GM23248 (cell line): Measurements from ENCODE around the gene FGF4. TPM values are rescaled to one million over a fixed set of nuclear protein-coding genes. Genes with fewer than 3 reads are reported as not detected.

ENCODE experiments used
- DNase-seq: peaks from one replicate; pipeline ENCODE4 v3.0.0-alpha.2; 2015
- H2AFZ ChIP-seq: fragments of 200-600 bp; sonication (generic); 2 replicates; pipeline ENCODE4 v1.6.1; 2016; ENCODE audit warnings: antibody characterized with exemption
- H3F3A ChIP-seq: fragments of 200-600 bp; sonication (generic); 2 replicates; pipeline ENCODE4 v1.6.1; 2016; ENCODE audit warnings: mild to moderate bottlenecking, antibody characterized with exemption, mixed run types; ENCODE audit not compliant: insufficient read depth
- H3K27ac ChIP-seq: fragments of 200-600 bp; sonication (generic); 2 replicates; pipeline ENCODE4 v1.5.1; 2016; ENCODE audit warnings: mild to moderate bottlenecking
- H3K27me3 ChIP-seq: fragments of 200-600 bp; sonication (generic); replicated peaks from 2 replicates; pipeline ENCODE4 v1.6.1; 2016; ENCODE audit warnings: mild to moderate bottlenecking; ENCODE audit not compliant: insufficient read depth
- H3K36me3 ChIP-seq: fragments of 200-600 bp; sonication (generic); 2 replicates; pipeline ENCODE4 v1.6.1; 2016; ENCODE audit warnings: low read depth, mild to moderate bottlenecking
- H3K4me1 ChIP-seq: fragments of 200-600 bp; sonication (generic); 2 replicates; pipeline ENCODE4 v1.6.1; 2016; ENCODE audit warnings: mild to moderate bottlenecking; ENCODE audit not compliant: insufficient read depth
- H3K4me2 ChIP-seq: fragments of 200-600 bp; sonication (generic); one replicate; pipeline ENCODE4 v1.6.1; 2016; ENCODE audit warnings: mild to moderate bottlenecking; ENCODE audit not compliant: unreplicated experiment
- H3K4me3 ChIP-seq: fragments of 200-600 bp; sonication (generic); 2 replicates; pipeline ENCODE4 v1.5.1; 2016; ENCODE audit warnings: mild to moderate bottlenecking
- H3K79me2 ChIP-seq: fragments of 200-600 bp; sonication (generic); 2 replicates; pipeline ENCODE4 v1.6.1; 2016; ENCODE audit warnings: mild to moderate bottlenecking; ENCODE audit not compliant: insufficient read depth
- H3K9ac ChIP-seq: fragments of 200-600 bp; sonication (generic); 2 replicates; pipeline ENCODE4 v1.6.1; 2016; ENCODE audit warnings: mild to moderate bottlenecking
- H3K9me2 ChIP-seq: fragments of 200-600 bp; sonication (generic); 2 replicates; pipeline ENCODE4 v1.6.1; 2016; ENCODE audit warnings: mixed run types, mild to moderate bottlenecking, moderate library complexity; ENCODE audit not compliant: insufficient read depth
- H3K9me3 ChIP-seq: fragments of 200-600 bp; sonication (generic); one replicate; pipeline ENCODE4 v1.6.1; 2017; ENCODE audit warnings: low read depth
- H4K20me1 ChIP-seq: fragments of 200-600 bp; sonication (generic); 2 replicates; pipeline ENCODE4 v1.6.0; 2016; ENCODE audit not compliant: insufficient read depth
- EZH2 ChIP-seq: fragments of 200-600 bp; sonication (generic); IDR thresholded peaks from 2 replicates; pipeline ENCODE4 v1.6.1; 2018; ENCODE audit warnings: antibody characterized with exemption, mild to moderate bottlenecking; ENCODE audit not compliant: insufficient read depth, poor library complexity, severe bottlenecking
- EZH2phosphoT487 ChIP-seq: fragments of 200-600 bp; sonication (generic); IDR thresholded peaks from 2 replicates; pipeline ENCODE4 v1.6.1; 2018; ENCODE audit warnings: antibody characterized with exemption, moderate library complexity, mild to moderate bottlenecking, low read depth; ENCODE audit not compliant: insufficient read depth
- WGBS, 2 experiments: methylation state at CpG; one replicate each; pipeline ENCODE4 v1.1.6; 2015 to 2017; ENCODE audit warnings: low lambda C conversion rate in 2 of 2, low coverage in 1 of 2; ENCODE audit errors: missing lambda C conversion rate in 2 of 2; 5-methylcytosine and 5-hydroxymethylcytosine counted together
- in situ Hi-C: fragments of 300-500 bp; cut with MboI; formaldehyde crosslinking; loops from 2 replicates; pipeline ENCODE4 v1.15.0; 2020
- polyA plus RNA-seq: library from polyadenylated mRNA; unstranded; fragments of >200 nt; fragmentation: Nextera tagmentation; extraction: Ambion mirVana; gene quantifications from 2 replicates; pipeline ENCODE4 v1.2.1, GENCODE V29; 2016
- total RNA-seq: library from RNA; depleted of rRNA; stranded (reverse); fragments of >200 nt; shearing (Covaris generic); gene quantifications from 2 replicates; pipeline ENCODE4 v1.2.3, GENCODE V29; 2014

FGF4 gene
- total and polyA plus RNA-seq, 2 experiments from 2014 or later = not detected

DNA sequence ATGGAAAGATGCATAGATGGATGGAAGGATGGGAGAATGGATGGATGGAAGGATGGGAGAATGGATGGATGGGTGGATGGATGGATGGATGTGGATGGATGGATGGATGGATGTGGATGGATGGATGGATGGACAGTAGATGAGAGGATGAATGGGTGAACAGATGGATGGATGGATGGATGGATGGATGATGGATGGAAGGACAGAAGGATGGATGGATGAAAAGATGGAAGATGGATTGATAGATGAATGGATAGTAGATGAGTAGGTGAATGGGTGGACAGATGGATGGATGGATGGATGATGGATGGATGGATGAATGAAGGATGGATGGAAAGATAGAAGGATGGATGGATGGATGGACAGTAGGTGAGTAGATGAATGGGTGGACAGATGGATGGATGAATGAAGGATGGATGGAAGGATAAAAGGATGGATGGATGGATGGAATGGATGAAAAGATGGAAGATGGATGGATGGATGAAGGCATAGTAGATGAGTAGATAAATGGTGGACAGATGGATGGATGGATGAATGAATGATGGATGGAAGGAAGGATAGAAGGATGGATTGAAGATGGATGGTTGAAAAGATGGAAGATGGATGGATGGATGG, 28.6 kb upstream of the FGF4 start:
- H3K79me2 ChIP-seq = no peaks in the 10 kb centered on the region
- no peak for DNase-seq
- H3K9ac ChIP-seq = no peak overlapping the region
- H3K36me3 ChIP-seq = no peaks in the 10 kb centered on the region
- H4K20me1 ChIP-seq = no peaks in the 10 kb centered on the region
- no peaks in the 10 kb centered on the region for H3F3A ChIP-seq
- H3K27ac ChIP-seq = no peak overlapping the region
- no peak overlapping the region for H3K4me3 ChIP-seq
- no peak overlapping the region for H2AFZ ChIP-seq
- TF ChIP-seq EZH2 = no peak
- TF ChIP-seq EZH2phosphoT487 = no peak
- no peak overlapping the region for H3K4me2 ChIP-seq
- peaks cover 17% of the 10 kb centered on the region; the same call in 1 of the 2 replicates for H3K27me3 ChIP-seq
- H3K9me2 ChIP-seq = no peaks in the 10 kb centered on the region
- in situ Hi-C loops = no loop called here
- no peaks in the 10 kb centered on the region for H3K4me1 ChIP-seq
- no peaks in the 10 kb centered on the region for H3K9me3 ChIP-seq

DNA sequence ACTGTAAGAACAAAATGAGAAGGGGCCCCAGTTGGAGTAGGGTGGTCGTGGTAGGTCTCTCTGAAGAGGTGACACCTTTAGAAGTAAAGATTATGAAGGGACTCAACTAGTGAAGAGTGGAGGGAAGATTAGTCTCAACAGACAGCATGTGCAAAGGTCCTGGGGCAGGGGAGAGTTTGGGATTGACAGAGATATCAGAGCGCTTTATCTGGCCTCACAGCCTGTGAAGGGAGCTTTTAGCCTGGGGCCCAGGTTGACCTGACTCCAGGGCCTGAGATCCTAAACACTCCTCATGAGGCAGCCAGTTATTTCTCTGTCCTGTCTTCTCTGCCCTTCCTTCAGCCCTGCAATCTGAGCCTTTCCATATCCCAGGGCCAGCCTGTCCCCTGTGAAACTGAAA, 27.9 kb upstream of the FGF4 start:
- DNase-seq = no peak
- Histone ChIP-seq H3K4me3 (no peak overlapping the region), H3F3A (no peaks in the 10 kb centered on the region), H2AFZ (no peak overlapping the region), H3K27me3 (0 out of 2 replicates have a peak, but pooled peaks cover 10% of the 10 kb centered on the region), H3K9me2 (no peaks in the 10 kb centered on the region), H3K27ac (no peak overlapping the region), H3K4me1 (no peaks in the 10 kb centered on the region), H3K4me2 (no peak overlapping the region), H4K20me1 (no peaks in the 10 kb centered on the region), H3K79me2 (no peaks in the 10 kb centered on the region), H3K9me3 (no peaks in the 10 kb centered on the region), H3K9ac (no peak overlapping the region), H3K36me3 (no peaks in the 10 kb centered on the region)
- 53 to 57% methylated on average over 2 of the region's 2 CpGs for WGBS, 2 experiments
- TF ChIP-seq EZH2 = no peak
- in situ Hi-C loops = no loop called here

DNA sequence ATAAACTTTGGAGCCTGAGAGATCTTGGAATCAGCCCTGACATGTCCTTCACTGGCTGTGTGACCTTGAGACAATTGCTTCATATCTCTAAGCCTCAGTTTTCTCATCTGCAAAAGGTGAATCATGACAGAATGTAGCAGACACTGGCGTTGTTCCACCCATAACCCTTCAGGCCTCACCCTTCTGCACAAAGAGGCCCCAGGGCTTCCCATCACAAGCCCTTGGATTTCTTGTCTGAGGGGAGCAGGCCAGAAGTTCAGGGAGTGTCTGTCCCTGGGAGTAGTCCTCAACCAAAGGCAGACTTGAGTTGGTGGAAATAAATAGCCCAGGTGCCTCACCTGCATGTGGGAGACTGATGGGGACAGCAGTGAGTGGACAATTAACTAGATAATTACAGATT, 27.4 kb upstream of the FGF4 start:
- no peaks in the 10 kb centered on the region for H3K9me3 ChIP-seq
- no peak overlapping the region for H2AFZ ChIP-seq
- no peak for TF ChIP-seq EZH2
- no peak for TF ChIP-seq EZH2phosphoT487
- no peak overlapping the region for H3K4me3 ChIP-seq
- H3K9me2 ChIP-seq = no peaks in the 10 kb centered on the region
- DNase-seq = no peak
- WGBS, 2 experiments = 14% methylated on average over 1 of the region's 1 CpG
- H3K9ac ChIP-seq = no peak overlapping the region
- no peak overlapping the region for H3K4me2 ChIP-seq
- H3K79me2 ChIP-seq = no peaks in the 10 kb centered on the region
- H3K27me3 ChIP-seq = 0 out of 2 replicates have a peak, but pooled peaks cover 9% of the 10 kb centered on the region
- no peaks in the 10 kb centered on the region for H3F3A ChIP-seq
- no peaks in the 10 kb centered on the region for H3K36me3 ChIP-seq
- H4K20me1 ChIP-seq = no peaks in the 10 kb centered on the region
- no peaks in the 10 kb centered on the region for H3K4me1 ChIP-seq
- in situ Hi-C loops = no loop called here
- no peak overlapping the region for H3K27ac ChIP-seq

DNA sequence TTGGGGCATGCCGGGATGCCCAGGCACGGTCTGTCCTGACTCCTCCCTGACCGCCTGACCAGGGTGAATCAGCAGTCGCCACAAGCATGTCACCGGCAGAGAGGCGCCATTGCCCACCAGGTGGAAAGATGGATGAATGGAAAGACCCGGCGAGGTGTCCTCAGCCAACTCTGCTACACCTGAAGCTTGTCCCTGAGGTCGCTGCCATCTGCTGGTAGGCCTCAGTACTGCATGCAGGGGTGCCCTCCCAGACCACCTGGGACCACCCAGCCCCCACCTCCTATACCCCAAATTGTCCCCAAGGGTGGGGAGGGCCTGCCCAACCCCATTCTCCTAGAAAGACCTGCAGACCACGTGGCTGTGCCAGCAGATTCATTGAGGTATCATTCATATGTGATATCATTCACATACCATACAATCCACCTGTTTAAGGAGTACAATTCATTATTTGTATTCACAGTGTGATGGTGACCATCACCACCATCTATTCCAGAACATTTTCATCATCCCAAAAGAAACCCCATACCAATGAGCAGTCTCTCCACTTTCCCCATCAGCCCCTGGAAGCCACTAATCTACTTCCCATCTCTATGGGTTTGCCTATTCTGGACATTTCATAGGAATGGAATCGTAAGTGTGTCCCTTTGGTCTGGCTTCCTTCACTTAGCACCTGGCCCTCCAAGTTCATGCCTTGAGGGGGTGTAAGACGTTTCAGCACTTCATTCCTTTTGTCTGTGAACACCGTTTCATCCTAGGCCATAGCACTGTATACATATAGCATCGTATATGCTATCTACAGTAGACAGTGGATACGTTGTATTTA, 26.6 kb upstream of the FGF4 start:
- TF ChIP-seq EZH2phosphoT487 (no peak), EZH2 (no peak)
- no peak overlapping the region for H2AFZ ChIP-seq
- H3K27ac ChIP-seq = no peak overlapping the region
- H3K36me3 ChIP-seq = no peaks in the 10 kb centered on the region
- no peaks in the 10 kb centered on the region for H3K9me3 ChIP-seq
- 0 out of 2 replicates have a peak, but pooled peaks cover 9% of the 10 kb centered on the region for H3K27me3 ChIP-seq
- H3K9me2 ChIP-seq = no peaks in the 10 kb centered on the region
- H3K4me3 ChIP-seq = no peak overlapping the region
- H3K79me2 ChIP-seq = no peaks in the 10 kb centered on the region
- no peak overlapping the region for H3K4me2 ChIP-seq
- WGBS, 2 experiments = 20 to 25% methylated on average over 14 to 15 of the region's 15 CpGs
- in situ Hi-C loops = no loop called here
- no peaks in the 10 kb centered on the region for H3F3A ChIP-seq
- H3K4me1 ChIP-seq = no peaks in the 10 kb centered on the region
- H3K9ac ChIP-seq = no peak overlapping the region
- no peaks in the 10 kb centered on the region for H4K20me1 ChIP-seq
- no peak for DNase-seq
